Mononuclear cell (primary cell): ENCODE data around the gene TECPR2. TPM values are rescaled to one million over a fixed set of nuclear protein-coding genes. Genes with fewer than 3 reads are reported as not detected.
"Not testable (repeated sequence)": the region's sequence is repeated elsewhere in the genome, so short reads cannot be mapped to it uniquely, and the experiment has no call there.

Source experiments
- H3K27me3 ChIP-seq: 2 replicates; pipeline ENCODE4 v1.6.0; 2011; ENCODE audit warnings: low read length, control low read depth; ENCODE audit not compliant: insufficient read depth
- H3K4me1 ChIP-seq: 2 replicates; pipeline ENCODE4 v1.5.1; 2011; ENCODE audit warnings: mild to moderate bottlenecking, low read length, control low read depth; ENCODE audit not compliant: insufficient read depth
- H3K4me3 ChIP-seq: 2 replicates; pipeline ENCODE4 v1.5.1; 2011; ENCODE audit warnings: mild to moderate bottlenecking, low read length, moderate library complexity
- H3K9me3 ChIP-seq: 2 replicates; pipeline ENCODE4 v1.5.1; 2011; ENCODE audit warnings: low read depth, mild to moderate bottlenecking, control low read depth, low read length
- total RNA-seq: library from RNA; depleted of rRNA; stranded (reverse); fragments of >200 nt; gene quantifications from one replicate; pipeline ENCODE4 v1.2.3, GENCODE V29; 2012

TECPR2 gene
- total RNA-seq, 1 donor, result 2.7 TPM

DNA sequence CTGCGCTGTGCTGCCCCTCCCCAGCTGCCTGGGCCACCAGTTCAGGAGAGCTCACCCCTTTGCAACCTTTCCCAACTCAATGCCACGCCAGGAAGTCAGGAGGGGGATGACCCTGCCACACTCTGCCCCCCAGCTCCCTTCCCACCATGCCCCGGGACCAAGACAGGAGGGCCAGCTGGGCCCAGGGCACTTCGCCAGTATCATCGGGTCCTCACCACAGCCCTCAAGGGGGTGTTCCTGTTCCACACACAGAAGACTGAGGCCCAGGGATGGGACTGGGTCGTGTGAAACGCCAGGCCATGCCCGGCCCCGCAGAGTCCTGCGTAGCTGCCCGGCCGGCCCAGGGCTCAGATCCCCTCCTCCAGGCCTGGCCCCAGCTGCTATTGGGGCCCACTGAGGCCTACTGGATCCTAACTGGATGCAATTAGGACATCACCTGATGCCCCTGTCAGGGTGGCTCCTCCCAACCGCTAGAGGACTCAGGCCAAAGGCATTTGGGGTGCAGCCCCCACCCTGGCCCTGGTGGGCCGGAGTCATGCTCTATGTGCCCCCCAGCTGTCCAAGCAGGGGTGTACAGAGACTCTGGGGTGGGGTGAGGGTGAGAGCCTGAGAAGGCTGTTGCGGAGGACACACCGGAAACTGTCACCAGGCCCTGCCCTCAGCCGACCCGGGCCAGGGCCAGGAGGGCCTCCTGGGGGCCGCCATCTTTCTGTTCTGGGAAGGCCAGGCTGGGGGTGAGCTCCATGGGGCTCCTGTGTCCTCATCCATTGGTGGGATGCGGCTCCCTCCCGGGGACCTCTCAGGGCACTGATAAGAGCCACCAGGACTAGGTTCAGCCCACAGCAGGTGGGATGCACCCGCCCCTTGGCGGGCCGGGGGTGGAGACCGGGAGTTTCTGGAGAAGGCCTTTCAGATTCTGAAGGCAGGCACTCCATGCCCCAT is 176.1 kb downstream of the TECPR2 start:
- Histone ChIP-seq H3K4me1 (no peaks in the 10 kb centered on the region), H3K4me3 (no peak overlapping the region), H3K9me3 (no peaks in the 10 kb centered on the region), H3K27me3 (peaks cover under 1% of the 10 kb centered on the region)

DNA sequence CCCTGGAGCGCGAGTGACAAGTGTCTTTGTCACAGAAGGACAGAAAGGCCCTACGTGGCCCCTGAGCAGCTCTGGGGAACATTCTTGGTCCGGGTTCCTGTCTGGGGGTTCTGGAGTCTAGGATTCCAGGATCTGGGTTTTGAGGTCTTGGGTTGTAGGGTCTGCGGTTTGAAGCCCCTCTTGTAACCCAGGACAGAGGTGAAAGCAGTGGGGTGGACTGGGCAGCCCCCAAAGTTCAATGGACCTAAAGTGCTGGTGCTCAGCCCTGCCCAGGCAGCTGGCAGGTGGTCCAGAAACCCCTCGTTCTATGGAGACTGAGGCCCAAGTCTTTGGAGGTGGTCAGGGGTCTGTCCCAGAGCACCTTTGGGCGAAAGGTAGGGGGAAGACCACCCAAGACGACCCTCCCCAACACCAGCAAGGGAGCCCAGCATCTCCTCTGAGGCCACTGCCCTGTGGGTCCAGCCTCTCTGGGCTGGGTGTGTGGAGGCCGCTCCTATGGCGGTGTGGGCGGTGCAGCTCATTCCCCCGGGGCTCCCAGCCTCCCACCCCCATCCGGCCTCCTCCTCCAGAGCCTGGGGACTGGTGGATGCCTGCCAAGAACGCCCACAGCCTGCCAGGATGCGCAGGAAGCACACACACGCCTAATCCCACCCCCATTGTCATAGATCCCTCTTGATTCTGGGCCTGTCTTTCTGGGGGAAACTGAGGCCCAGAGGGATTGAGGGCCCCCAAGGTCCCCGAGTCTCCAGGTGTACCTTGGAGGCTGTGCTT is 177.0 kb downstream of the TECPR2 start:
- Histone ChIP-seq H3K4me3 (no peak overlapping the region), H3K27me3 (peaks cover 7% of the 10 kb centered on the region), H3K9me3 (no peaks in the 10 kb centered on the region), H3K4me1 (peaks cover 6% of the 10 kb centered on the region)

DNA sequence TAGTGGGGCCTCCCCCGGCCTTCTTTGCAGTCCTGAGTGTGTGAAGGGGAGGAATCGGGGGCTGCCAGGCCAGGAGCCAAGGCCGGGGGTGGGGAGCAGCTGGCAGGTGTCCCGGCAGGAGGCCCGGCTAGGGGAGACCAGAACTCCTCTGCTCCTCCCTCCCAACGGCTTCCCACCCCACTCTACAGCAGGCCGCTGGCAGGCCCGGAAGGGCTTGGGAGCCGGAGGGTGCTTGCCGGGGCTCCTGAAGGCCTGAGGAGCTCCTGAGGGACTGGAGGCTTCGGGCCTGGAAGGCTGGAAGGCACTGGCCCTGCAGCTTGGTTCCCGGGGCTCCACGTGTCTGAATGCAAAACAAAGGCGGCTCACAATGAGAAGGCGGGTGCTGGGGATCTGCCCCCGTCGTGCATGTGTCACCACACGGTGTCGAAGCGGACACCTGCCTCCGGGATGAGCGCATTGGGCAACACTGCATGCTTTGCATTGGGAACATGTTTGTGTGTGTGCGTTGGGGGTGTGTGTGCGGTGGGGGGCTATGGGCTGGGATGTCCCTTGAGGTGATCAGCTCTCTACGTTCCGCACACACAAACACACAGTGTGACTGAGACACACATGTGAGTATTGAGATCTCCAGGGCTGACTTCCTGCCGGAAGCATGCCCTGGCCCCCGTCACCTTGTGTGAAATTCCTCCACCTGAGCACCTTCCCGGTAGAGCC is 177.7 kb downstream of the TECPR2 start:
- H3K9me3 ChIP-seq, result no peaks in the 10 kb centered on the region
- peaks cover 14% of the 10 kb centered on the region for H3K27me3 ChIP-seq
- no peak overlapping the region for H3K4me3 ChIP-seq
- H3K4me1 ChIP-seq, result peaks cover 12% of the 10 kb centered on the region

DNA sequence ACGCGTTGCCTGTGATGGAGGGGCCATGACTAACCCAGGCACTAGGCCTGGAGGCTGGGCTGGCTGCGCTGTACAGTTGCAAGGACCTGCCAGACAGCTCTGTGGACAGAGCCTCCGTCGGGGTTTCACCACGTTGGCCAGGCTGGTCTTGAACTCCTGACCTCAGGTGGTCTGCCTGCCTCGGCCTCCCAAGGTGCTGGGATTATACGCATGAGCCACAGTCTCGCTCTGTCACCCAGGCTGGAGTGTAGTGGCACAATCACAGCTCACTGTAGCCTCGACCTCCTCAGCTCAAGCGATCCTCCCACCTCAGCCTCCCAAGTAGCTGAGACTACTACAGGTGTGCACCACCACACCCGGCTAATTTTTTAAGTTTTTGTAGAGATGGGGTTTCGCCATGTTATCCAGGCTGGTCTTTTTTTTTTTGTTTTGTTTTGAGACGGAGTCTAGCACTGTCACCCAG is 178.3 kb downstream of the TECPR2 start:
- not testable (repeated sequence) for H3K4me3 ChIP-seq, H3K9me3 ChIP-seq
- H3K27me3 ChIP-seq, result peaks cover 20% of the 10 kb centered on the region
- peaks cover 12% of the 10 kb centered on the region for H3K4me1 ChIP-seq

DNA sequence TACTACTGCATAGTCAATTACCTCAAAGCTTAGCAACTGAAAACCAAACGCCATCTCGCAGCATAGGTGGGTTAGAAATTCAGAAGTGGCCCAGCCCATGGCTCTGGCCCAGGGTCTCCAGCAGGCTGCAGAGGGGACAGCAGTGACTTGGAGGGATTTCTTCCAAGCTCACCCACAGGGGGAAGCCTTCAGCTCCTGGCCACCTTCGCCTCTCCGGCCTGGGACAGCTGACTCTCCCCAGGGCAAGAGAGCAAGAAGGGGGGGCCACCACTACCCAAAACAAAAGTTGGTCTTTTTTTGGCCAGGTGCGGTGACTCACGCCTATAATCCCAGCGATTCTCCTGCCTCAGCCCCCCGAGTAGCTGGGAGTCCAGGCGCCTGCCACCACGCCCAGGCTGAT is 179.0 kb downstream of the TECPR2 start:
- Histone ChIP-seq H3K4me1 (peaks cover 12% of the 10 kb centered on the region), H3K4me3 (no peak overlapping the region), H3K27me3 (peaks cover 21% of the 10 kb centered on the region), H3K9me3 (no peaks in the 10 kb centered on the region)

DNA sequence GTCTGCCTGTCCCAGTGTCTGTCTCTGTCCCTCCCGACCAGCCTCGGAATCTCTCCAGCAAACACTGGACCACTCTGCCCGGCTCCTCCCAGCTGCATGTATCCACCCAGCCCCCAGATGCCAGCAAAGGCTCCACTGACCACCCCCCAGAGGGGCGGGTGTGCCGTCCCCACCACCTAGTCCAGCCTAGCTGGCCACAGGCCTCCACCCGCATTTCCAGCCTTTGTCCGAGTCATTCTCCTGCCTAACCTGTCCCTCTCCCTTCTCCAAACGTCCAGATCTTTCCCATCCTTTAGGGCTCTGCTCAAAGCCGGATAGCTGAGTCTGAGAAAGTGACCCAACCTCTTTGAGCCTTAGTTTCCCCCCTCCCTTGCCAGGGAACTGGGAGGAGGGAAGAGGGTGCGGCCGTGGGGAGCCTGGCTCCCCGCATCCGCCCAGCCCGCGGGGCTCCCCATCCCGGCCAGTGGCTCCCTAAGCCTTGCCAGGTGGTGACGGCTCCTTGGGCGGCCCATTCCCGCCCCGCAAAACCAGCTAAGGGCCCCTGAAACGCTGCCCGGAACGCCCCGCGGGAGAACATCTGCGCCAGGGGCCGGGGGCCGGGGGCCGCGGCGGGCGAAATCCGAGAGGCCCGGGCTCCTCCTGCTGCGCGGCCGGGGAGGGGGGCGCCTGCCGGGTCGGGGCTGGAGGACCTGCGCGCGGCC is 181.5 kb downstream of the TECPR2 start:
- Histone ChIP-seq H3K9me3 (no peaks in the 10 kb centered on the region), H3K27me3 (peaks cover 23% of the 10 kb centered on the region), H3K4me1 (peaks cover 16% of the 10 kb centered on the region), H3K4me3 (no peak overlapping the region)

DNA sequence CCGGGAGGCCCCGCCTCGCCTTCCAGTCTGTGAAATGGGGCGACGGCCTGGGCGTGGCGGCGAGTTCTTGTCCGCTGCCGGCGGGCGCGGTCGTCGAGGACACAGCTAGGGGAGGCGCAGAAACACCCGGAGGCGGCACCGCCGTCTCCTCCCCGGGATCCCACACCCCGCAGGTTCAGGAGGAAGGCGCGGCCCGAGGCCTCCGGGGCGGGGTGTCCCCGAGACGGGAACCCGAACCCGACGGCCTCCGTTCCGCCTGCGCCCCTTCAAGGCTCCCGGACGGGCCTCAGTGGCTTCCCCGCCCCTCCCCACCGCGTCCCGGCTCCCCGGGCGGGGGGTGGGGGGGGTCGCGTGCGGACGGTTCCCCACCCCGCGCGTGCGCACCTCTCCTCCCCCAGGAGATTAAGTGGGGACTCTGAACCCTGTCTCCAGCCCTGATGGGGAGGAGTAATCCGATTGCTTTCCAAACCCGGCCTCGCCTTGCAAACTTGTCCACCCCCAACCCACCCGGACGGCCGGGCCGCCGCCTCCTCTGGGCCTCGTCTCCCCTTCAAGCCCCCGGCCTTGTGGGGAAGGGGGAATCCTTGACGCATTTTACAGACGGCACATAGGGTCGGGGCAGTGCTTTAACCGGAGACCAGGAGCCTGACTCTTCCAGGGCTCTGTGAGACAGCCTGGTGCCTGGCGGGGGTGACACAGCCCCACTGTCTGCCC is 182.2 kb downstream of the TECPR2 start:
- peaks cover 16% of the 10 kb centered on the region for H3K4me1 ChIP-seq
- H3K27me3 ChIP-seq, result peaks cover 23% of the 10 kb centered on the region
- no peak overlapping the region for H3K4me3 ChIP-seq
- no peaks in the 10 kb centered on the region for H3K9me3 ChIP-seq

DNA sequence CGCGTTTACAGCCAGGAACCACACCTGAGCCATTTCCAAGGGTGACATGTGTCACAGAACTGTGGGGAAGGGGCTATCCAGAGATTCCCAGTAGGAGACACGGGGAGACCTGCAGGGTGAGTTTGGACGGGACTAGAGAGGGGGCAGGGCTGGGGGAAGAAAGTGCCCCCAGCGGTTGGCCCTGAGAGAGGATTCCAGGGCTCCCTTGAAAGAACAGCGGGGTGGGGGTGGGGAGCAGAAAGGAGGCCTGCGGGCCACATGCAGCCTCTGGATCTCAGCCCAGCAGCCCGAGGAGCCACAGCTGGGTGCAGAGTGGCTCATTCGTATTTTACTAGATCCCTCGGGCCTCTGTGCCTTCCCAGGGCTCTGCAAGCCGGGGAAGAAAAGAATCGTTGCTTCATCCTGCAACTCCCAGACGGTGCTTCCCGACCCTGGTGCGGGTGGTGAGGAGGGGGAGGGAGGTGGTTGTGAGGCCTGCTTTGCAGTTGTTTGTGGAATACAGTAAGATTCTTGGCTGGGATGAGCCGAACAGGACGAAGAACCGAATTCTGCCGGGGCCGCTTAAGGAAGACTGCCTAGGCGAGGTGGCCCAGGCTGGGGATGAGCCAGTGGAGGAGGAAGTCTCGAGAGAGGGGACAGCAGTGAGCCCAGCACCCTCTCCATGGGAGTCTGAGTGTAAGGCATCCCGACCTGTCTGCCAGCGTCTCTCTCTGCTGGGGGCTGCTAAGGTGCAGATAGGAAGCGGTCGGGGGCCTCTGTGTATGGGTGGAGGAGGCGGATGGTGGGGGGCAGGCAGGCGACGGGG is 182.9 kb downstream of the TECPR2 start:
- peaks cover 16% of the 10 kb centered on the region for H3K4me1 ChIP-seq
- peaks cover 23% of the 10 kb centered on the region for H3K27me3 ChIP-seq
- no peak overlapping the region for H3K4me3 ChIP-seq
- no peaks in the 10 kb centered on the region for H3K9me3 ChIP-seq

DNA sequence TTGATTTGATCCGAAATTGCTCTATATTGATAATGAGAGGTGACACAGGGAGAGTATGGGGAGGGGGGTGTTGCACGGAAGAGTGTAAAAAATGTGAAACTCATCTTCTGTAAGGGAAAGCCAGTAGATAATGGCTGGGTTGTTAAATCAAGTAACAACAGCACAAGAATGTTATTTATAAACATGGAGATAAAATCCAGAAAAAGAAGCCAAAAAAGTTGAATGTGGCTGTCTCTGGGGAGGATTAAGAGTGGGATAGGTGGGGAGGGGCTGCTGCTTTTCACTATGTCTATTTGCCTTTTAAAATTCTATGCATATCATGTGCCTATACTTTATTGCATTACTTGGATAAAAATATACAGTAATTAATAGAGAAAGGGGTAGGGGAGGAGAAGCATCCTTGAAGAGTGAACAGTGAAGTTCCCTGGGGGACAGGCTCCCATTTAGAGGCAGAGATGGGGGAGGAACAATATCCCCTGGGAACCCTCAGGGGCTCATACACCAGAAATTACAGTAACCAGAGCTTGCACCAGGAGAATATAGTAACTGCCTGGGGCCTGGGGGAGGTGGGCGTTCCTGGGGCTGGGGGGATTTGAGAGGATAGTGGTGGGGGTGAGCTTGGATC is 186.0 kb downstream of the TECPR2 start:
- Histone ChIP-seq H3K9me3 (no peaks in the 10 kb centered on the region), H3K27me3 (peaks cover 23% of the 10 kb centered on the region), H3K4me1 (peaks cover 16% of the 10 kb centered on the region), H3K4me3 (no peak overlapping the region)

DNA sequence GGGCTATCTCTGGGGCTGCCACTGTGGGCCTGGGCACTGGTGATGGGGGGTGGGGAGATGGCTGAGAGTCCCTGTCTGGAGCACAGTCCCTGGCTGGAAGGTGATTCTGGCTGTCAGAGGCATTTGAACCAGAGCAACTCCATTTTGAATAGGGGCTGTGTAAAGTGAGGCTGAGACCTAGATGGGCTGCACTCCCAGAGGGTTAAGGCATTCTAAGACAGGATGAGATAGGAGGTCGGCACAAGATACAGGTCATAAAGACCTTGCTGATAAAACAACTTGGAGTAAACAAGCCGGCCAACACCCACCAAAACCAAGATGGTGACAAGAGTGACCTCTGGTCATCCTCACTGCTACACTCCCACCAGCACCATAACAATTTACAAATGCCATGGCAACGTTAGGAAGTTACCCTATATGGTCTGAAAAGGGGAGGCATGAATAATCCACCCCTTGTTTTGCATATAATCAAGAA is 188.2 kb downstream of the TECPR2 start:
- H3K27me3 ChIP-seq, H3K4me3 ChIP-seq, H3K9me3 ChIP-seq: not testable (repeated sequence)
- H3K4me1 ChIP-seq, result peaks cover 19% of the 10 kb centered on the region
